Measurements from ENCODE around the gene SAYSD1.

GRCh38 chr6:39062014-39062740 is 52.8 kb downstream of the SAYSD1 start:
- TF ChIP-seq, protein P1, sequence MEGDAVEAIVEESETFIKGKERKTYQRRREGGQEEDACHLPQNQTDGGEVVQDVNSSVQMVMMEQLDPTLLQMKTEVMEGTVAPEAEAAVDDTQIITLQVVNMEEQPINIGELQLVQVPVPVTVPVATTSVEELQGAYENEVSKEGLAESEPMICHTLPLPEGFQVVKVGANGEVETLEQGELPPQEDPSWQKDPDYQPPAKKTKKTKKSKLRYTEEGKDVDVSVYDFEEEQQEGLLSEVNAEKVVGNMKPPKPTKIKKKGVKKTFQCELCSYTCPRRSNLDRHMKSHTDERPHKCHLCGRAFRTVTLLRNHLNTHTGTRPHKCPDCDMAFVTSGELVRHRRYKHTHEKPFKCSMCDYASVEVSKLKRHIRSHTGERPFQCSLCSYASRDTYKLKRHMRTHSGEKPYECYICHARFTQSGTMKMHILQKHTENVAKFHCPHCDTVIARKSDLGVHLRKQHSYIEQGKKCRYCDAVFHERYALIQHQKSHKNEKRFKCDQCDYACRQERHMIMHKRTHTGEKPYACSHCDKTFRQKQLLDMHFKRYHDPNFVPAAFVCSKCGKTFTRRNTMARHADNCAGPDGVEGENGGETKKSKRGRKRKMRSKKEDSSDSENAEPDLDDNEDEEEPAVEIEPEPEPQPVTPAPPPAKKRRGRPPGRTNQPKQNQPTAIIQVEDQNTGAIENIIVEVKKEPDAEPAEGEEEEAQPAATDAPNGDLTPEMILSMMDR (IDR thresholded peaks at IDR 0.05; ENCODE audit: insufficient read depth, low read length, poor library complexity, severe bottlenecking), result no peak
- no peak for TF ChIP-seq EZH2phosphoT487 (conservative IDR thresholded peaks at IDR 0.05; ENCODE audit: low read length)
